HG03280 (cell line): Measurements from ENCODE around the gene KRTAP10-1.
"Not testable (repeated sequence)": the region's sequence is repeated elsewhere in the genome, so short reads cannot be mapped to it uniquely, and the experiment has no call there.

Experiments used
- ATAC-seq: cut with Tn5 transposase; IDR thresholded peaks from one replicate; pipeline ENCODE4 v1.9.1; 2021; ENCODE audit warnings: mild to moderate bottlenecking, moderate library complexity; ENCODE audit not compliant: unreplicated experiment

Gene KRTAP10-1, protein sequence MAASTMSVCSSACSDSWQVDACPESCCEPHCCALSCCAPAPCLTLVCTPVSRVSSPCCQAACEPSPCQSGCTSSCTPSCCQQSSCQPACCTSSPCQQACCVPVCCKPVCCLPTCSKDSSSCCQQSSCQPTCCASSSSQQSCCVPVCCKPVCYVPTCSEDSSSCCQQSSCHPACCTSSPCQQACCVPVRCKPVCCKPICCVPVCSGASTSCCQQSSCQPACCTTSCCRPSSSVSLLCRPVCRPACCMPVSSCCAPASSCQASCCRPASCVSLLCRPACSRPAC

DNA sequence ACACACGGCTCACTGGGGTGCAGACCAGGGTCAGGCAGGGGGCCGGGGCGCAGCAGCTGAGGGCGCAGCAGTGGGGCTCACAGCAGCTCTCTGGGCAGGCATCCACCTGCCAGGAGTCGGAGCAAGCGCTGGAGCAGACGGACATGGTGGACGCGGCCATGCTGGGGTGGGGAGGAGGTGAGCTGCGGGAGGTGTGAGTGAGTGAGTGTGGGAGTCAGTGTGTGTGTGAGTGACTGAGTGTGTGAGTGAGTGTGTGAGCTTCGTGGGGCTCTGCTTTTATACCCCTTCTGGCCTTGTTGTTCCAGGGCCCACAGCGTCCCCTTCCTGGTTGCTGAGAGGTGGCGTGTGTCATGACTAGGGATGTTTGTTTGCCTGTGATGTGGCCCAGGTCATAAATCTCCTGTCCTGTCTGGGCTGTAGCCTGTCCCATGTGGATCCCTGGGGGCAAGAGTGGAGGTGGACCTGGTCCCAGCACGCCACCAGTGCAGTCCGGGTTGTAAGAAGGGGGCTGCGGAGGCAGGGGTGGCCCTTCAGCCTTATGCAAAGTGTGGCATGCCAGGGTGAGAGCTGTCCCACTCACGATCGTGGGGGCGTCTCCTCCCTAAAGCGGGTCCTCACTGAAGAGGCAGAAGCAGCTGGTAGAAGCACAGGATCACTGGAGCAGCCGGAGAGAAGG is at the start of gene KRTAP10-1:
Gene KRTAP10-1 (minus strand): TSS at position 205 of the 676 bp plus-strand sequence. CDS start 45 bp downstream, at position 160.
- ATAC-seq = no peak

GRCh38 chr21:44589094-44589493 is 49.1 kb upstream of the KRTAP10-1 start:
- no peak for ATAC-seq

- ATAC-seq = no peak
Measured at GRCh38 chr21:44585892-44586291, 45.9 kb upstream of the KRTAP10-1 start.

GRCh38 chr21:44583800-44584147 is 43.8 kb upstream of the KRTAP10-1 start:
- ATAC-seq = no peak

DNA sequence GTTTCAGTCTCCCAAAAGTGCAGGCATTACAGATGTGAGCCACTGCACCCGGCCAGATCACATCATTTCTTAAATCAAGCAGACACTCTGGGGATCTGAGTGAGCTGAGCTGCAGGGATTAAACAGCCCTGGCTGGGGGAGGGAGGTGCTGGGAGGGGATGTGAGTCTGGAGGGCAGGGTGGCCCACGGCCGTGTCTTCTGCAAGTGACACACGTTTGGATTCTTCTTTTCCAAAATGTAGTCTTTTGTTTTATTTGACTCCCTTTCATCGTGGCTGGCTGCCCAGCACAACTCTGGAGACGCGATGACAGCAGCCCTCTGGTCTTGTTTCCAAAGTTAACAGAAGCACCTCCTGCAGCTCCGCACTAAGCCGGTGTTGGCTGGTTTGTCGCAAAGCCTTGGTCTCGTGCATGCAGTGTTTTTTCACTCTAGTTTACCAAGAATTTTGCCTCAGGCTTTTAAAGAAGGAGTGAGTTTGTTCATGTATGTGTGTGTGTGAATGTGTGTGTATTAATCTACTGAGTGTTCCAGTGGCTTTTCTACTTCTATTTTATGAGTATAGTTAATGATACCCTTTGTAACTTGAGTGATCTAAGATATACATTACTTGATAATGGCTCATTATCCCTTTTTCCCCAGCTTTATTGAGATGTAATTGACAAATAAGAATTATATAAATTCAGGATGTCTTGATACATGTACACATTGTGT is 43.2 kb upstream of the KRTAP10-1 start:
- ATAC-seq = no peak

DNA sequence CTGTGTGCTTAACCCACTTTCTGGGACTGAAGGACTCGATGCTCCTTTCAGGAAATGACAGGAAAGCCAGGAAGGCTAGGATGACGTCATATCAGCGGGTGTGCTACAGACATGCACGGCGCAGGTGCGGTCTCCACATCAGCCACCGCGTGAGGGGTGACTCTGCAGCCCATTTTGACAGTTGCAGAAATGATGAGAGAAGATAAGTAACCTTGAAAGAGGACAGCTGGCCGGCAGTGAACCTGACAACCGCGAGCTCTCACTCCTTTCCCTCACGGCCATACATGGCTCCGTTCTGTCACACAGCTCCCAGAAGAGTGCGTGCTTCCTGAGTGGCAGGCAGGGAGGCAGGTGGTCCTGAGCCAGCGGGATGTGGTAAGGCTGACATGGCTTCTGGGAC is 42.1 kb upstream of the KRTAP10-1 start:
- ATAC-seq = no peak

DNA sequence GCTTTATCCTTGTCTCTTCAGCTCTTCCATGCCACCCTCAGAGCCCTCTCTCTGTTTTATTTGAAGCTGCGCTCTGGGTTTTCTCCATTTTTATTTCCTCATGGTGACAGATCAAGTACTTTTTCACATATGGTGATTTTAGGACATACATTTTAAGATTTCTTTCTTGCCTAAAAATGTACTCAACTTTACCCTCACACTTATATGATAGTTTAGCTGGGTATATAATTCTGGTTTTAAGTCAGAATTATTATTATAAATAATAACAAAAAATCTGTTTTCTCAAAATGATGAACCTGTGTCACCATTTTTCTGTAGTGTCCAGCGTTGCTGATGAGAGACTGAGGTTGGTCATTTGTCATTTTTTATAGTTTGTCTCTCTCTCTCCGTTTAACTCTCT is 41.2 kb upstream of the KRTAP10-1 start:
- no peak for ATAC-seq

GRCh38 chr21:44580231-44580821 is 40.3 kb upstream of the KRTAP10-1 start, which contains the start of gene KRTAP10-5:
Gene KRTAP10-5, minus strand, starts transcription at chr21:44580604. Its CDS starts 26 bp downstream, at chr21:44580578.
- not testable (repeated sequence) for ATAC-seq

DNA sequence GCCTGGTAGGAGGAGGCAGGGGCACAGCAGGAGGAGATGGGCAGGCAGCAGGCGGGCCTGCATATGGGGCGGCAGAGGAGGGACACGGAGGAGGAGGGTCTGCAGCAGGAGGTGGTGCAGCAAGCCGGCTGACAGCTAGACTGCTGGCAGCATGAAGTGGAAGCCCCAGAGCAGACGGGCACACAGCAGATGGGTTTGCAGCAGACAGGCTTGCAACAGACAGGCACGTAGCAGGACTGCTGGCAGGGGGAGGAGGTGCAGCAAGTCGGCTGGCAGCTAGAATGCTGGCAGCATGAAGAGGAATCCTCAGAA is 39.8 kb upstream of the KRTAP10-1 start:
- no peak for ATAC-seq

DNA sequence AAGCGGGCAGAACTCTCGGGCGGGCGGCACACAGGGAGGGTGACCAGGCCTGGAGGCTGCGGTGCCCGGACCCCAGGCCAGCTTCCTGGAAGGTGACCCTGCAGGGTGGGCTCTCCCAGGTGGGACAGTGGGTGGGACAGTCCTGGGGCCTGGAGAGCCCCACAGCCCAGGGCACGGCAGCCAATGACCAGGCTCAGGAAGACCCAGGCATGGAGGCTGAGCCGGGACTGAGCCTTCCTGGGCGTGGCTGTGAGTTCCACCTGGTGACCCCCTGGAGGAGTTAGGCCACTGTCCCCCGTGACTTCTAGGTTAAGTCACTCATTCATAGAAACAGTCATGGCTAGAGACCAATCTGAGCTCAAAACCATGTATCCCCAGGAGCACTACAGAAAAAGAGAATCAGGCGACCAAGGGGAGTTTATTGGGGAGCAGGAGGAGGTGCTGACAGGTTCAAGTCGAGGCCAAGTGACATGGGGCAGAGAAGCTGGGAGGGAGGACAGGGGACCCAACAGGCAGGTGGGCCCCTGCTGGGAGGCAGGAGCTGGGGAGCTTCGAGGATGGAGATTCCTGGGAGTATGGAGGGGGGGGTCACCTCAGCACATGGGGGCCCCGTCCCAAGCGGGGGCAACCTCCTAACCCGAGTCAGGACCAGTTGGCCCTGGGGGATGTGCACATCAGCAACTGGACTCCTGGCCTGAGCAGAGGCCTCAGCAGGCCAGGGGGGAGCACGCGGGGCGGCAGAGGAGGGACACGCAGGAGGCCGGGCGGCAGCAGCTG is 39.2 kb upstream of the KRTAP10-1 start:
- no peak for ATAC-seq

DNA sequence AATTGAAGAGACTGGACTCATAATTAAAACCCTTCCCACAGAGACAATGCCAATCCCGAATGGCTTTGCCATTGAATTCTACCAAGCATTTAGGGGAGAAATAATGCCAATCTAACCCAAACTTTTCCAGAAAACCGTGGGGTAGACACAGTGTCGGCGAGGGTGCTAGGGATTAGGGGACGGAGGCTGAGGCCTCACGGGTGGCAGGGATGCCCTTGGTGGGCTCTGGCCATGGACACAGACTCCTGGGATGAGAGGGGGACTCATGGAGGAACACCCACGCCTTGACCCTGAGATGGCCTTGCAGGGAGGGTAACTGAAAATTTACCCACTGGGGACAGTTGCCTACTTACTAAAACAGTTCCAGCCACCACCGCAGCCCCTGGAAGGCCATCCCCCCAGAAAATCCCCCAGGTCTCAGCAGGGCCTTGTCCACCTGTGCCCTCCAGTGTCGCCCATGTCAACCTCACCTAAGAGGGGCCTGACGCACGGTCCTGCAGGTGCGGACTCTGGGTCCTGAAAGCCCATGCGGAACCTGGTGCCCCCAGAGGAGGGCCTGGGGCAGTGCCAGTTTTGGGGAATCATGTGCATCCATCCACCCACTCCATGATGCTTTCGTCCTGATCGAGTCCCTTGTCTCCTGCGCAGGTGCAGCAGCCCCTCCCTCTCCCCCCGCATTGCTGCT is 38.5 kb upstream of the KRTAP10-1 start:
- no peak for ATAC-seq

DNA sequence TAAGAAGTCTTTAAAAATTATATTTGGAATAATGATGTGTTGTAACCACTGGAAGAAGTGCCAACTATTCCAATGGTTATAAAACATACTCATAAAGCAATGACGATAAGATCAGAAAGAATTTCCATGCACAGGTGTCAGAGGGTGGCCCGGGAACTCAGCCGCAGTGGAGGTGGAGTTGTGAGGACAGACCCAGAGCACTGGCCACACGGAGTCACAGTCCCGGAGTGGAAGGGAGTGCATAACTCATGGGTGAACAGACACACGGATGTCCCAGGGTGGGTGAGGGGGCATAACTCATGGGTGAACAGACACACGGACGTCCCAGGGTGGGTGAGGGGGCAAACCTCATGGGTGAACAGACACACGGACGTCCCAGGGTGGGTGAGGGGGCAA is 36.0 kb upstream of the KRTAP10-1 start:
- ATAC-seq = no peak

DNA sequence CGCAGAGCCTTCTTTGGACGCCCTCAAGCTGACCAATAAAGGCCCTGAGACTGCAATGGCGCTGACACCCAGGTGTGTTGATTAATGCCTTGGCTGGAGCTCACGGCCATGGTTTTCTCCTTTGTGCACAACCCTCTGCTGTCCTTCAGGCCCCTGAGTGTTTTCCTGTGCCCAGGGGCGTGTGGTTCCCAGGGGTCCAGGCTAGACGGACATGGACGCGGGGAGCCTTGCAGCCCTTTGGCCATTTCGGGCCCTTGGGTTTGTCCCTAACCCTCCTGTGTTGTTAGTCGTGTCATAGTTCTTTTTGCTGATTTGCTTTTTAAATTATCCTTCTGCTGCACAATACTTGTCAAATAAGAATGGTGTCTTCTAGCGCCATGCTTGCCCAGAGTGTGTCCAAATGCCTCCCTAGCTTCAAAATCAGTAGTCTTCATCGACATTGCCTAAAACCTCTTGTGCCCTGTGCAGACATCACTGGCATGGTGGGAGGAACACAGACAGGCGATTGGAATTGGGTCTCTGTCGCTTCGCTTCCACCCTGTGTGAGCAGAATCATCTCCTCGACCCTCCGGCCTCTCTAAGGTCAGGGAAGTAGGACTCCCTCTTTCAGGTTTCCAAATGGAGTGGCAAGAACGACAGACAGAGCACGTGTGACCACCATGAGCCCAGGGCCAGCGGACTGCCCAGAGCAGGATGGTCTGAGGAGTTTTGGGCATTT is 35.5 kb upstream of the KRTAP10-1 start:
- no peak for ATAC-seq

DNA sequence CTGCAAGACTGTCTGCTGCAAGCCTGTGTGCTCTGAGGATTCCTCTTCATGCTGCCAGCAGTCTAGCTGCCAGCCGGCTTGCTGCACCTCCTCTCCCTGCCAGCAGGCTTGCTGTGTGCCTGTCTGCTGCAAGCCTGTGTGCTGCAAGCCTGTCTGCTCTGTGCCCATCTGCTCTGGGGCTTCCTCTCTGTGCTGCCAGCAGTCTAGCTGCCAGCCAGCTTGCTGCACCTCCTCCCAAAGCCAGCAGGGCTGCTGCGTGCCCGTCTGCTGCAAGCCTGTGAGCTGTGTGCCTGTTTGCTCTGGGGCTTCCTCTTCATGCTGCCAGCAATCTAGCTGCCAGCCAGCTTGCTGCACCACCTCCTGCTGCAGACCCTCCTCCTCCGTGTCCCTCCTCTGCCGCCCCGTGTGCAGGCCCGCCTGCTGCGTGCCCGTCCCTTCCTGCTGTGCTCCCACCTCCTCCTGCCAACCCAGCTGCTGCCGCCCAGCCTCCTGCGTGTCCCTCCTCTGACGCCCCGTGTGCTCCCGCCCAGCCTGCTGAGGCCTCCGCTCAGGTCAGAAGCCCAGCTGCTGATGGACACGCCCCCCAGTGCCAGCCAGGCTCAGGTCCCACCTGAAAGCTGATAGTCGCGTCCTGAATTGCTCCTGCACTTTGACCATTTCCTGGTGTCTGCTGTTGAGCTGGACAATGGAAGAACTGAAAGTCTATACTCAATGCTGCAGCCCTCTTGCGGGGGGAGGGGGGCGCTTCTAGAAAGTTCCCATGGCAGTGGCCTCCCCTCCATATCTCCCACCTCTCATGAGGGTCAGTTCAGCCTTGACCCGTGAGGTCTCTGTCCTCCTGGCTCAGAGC is 34.7 kb upstream of the KRTAP10-1 start:
- no peak for ATAC-seq

DNA sequence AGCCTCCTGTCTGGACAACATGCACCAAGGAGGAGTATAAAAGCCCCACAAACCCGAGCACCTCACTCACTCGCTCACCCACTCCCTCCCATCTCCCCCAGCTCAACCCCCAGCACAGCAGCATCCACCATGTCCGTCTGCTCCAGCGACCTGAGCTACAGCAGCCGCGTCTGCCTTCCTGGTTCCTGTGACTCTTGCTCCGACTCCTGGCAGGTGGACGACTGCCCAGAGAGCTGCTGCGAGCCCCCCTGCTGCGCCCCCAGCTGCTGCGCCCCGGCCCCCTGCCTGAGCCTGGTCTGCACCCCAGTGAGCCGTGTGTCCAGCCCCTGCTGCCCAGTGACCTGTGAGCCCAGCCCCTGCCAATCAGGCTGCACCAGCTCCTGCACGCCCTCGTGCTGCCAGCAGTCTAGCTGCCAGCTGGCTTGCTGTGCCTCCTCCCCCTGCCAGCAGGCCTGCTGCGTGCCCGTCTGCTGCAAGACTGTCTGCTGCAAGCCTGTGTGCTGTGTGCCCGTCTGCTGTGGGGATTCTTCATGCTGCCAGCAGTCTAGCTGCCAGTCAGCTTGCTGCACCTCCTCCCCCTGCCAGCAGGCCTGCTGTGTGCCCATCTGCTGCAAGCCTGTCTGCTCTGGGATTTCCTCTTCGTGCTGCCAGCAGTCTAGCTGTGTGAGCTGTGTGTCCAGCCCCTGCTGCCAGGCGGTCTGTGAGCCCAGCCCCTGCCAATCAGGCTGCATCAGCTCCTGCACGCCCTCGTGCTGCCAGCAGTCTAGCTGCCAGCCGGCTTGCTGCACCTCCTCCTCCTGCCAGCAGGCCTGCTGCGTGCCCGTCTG is 33.8 kb upstream of the KRTAP10-1 start, which contains the start of gene KRTAP10-4:
Gene KRTAP10-4 (plus strand): TSS at position 100 of the 827 bp plus-strand sequence. CDS start 30 bp downstream, at position 130.
- ATAC-seq = not testable (repeated sequence)

- ATAC-seq = no peak
Measured at GRCh38 chr21:44572959-44573583, 33.1 kb upstream of the KRTAP10-1 start.
